Gastrocnemius medialis (tissue), 4 donors: ENCODE measurements around the gene APEH. TPM values are rescaled to one million over a fixed set of nuclear protein-coding genes. Genes with fewer than 3 reads are reported as not detected.

Experiments used
- ATAC-seq, 2 donors: fragments of 150-250 bp; one replicate each; pipeline ENCODE4 v1.9.1; 2016
- DNase-seq, 2 donors: peaks; one replicate each; pipeline ENCODE4 v3.0.0-alpha.2; 2019
- H3K27ac ChIP-seq, 4 donors: fragments of 200-600 bp; sonication (generic); 1 replicate in 1 of 4; 2 replicates in 3 of 4; pipeline ENCODE4 v1.5.1; 2016 to 2018; ENCODE audit warnings: mild to moderate bottlenecking in 2 of 4, moderate library complexity in 1 of 4
- H3K27me3 ChIP-seq, 3 donors: fragments of 200-600 bp; sonication (generic) in 2 of 3; 1 replicate in 1 of 3; 2 replicates in 2 of 3; pipeline versions ENCODE4 v1.5.1 to v1.6.0; 2016 to 2019; ENCODE audit warnings: mild to moderate bottlenecking in 1 of 3, moderate library complexity in 1 of 3
- H3K36me3 ChIP-seq, 2 donors: fragments of 200-600 bp; sonication (generic) in 1 of 2; one replicate each; pipeline ENCODE4 v1.5.1; 2017 to 2018
- H3K4me1 ChIP-seq, 2 donors: fragments of 200-600 bp; sonication (generic) in 1 of 2; one replicate each; pipeline ENCODE4 v1.5.1; 2016 to 2017; ENCODE audit warnings: mild to moderate bottlenecking in 2 of 2
- H3K4me3 ChIP-seq, 4 donors: fragments of 200-600 bp; sonication (generic) in 3 of 4; 1 replicate in 1 of 4; 2 replicates in 3 of 4; pipeline ENCODE4 v1.5.1; 2016 to 2019; ENCODE audit warnings: mild to moderate bottlenecking in 2 of 4
- H3K9me3 ChIP-seq, 3 donors: fragments of 200-600 bp; sonication (generic) in 2 of 3; 1 replicate in 1 of 3; 2 replicates in 2 of 3; pipeline ENCODE4 v1.5.1; 2016 to 2019
- POLR2A ChIP-seq, 2 donors: fragments of 450-650 bp; IDR thresholded peaks; one replicate each; pipeline ENCODE4 v1.6.1; 2017; ENCODE audit warnings: antibody characterized with exemption in 2 of 2, mild to moderate bottlenecking in 2 of 2, moderate library complexity in 2 of 2
- in situ Hi-C, 4 donors: fragments of 200-750 bp; cut with MboI; loops; one replicate each; pipeline versions ENCODE4 v1.15.0 to v1.8.0; 2017; ENCODE audit warnings: low sequenced_read_pairs in 4 of 4
- intact Hi-C: fragments of 100-400 bp; cut with DNase I; formaldehyde crosslinking; loops from one replicate; pipeline ENCODE4 v1.15.1; 2023; ENCODE audit warnings: low total_unique reads
- total RNA-seq, 4 donors: library from RNA; depleted of rRNA; stranded (reverse); fragments of >200 nt; gene quantifications; one replicate each; pipeline versions ENCODE4 v1.1.0 to v1.2.3, GENCODE V29; 2016
- TF ChIP-seq, protein P1 (sequence below), 5 experiments: fragments of 450-650 bp in 3 of 5; fragments of 200-600 bp in 2 of 5; sonication (generic) in 2 of 5; IDR thresholded peaks in 4 of 5; conservative IDR thresholded peaks in 1 of 5; 1 replicate in 4 of 5; 2 replicates in 1 of 5; pipeline ENCODE4 v1.5.1; 2016 to 2019; ENCODE audit warnings: antibody characterized with exemption in 5 of 5, mild to moderate bottlenecking in 3 of 5, moderate library complexity in 3 of 5

The APEH gene
- total RNA-seq, 4 donors from 2014 or later: 103 to 140 (median 108) TPM

DNA sequence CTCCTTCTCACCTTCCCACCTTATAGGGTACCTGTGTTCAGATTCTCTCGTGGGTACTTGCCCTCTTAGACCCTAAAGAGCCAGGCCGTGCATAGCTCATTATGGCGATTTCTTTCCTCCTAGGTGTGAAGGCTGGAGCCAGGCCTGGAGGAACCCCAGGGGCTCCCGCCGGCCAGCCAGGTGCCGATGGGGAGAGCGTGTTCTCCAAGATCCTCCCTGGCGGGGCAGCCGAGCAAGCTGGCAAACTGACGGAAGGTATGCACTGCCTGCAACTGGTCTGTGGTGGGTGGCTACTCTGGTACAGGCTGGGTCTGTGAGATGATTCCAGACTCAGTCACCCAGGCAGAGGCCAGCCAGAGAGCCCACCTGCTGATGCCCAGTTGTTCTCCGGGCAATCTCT lies 9.9 kb upstream of the APEH start:
- Histone ChIP-seq H3K9me3 (no peaks in the 10 kb centered on the region), H3K4me3 (no peak overlapping the region), H3K4me1 (no peaks in the 10 kb centered on the region), H3K36me3 (no peaks in the 10 kb centered on the region), H3K27ac (no peak overlapping the region), H3K27me3 (peaks cover 0 to 3% (median 0%) of the 10 kb centered on the region in 3 donors)
- TF ChIP-seq, protein P1, sequence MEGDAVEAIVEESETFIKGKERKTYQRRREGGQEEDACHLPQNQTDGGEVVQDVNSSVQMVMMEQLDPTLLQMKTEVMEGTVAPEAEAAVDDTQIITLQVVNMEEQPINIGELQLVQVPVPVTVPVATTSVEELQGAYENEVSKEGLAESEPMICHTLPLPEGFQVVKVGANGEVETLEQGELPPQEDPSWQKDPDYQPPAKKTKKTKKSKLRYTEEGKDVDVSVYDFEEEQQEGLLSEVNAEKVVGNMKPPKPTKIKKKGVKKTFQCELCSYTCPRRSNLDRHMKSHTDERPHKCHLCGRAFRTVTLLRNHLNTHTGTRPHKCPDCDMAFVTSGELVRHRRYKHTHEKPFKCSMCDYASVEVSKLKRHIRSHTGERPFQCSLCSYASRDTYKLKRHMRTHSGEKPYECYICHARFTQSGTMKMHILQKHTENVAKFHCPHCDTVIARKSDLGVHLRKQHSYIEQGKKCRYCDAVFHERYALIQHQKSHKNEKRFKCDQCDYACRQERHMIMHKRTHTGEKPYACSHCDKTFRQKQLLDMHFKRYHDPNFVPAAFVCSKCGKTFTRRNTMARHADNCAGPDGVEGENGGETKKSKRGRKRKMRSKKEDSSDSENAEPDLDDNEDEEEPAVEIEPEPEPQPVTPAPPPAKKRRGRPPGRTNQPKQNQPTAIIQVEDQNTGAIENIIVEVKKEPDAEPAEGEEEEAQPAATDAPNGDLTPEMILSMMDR (IDR thresholded peaks at IDR 0.05 in 4 of 5, conservative IDR thresholded peaks at IDR 0.05 in 1 of 5): no peak
- TF ChIP-seq POLR2A (IDR thresholded peaks at IDR 0.05): no peak
- no peak for DNase-seq
- ATAC-seq: no peak
- in situ Hi-C loops: no loop called here
- intact Hi-C loops: no loop called here

- H3K27me3 ChIP-seq: peaks cover 0 to 3% (median 0%) of the 10 kb centered on the region in 3 donors
These were observed 8.2 kb upstream of the APEH start for GRCh38 chr3:49665822-49666519.

GRCh38 chr3:49666592-49666991 lies 7.6 kb upstream of the APEH start:
- H3K4me3 ChIP-seq: no peak overlapping the region
- H3K4me1 ChIP-seq: no peaks in the 10 kb centered on the region
- TF ChIP-seq POLR2A (IDR thresholded peaks at IDR 0.05): no peak
- TF ChIP-seq, protein P1 (IDR thresholded peaks at IDR 0.05 in 4 of 5, conservative IDR thresholded peaks at IDR 0.05 in 1 of 5): no peak
- H3K9me3 ChIP-seq: no peaks in the 10 kb centered on the region
- H3K27ac ChIP-seq: no peak overlapping the region
- DNase-seq (no peak), ATAC-seq (no peak)
- H3K36me3 ChIP-seq: no peaks in the 10 kb centered on the region
- intact Hi-C loops (no loop called here), in situ Hi-C loops (no loop called here)
- peaks cover 0 to 3% (median 0%) of the 10 kb centered on the region in 3 donors for H3K27me3 ChIP-seq

More at GRCh38 chr3:49665822-49666519, 8.2 kb upstream of the APEH start:
- DNase-seq: no peak
- H3K27ac ChIP-seq: no peak overlapping the region
- H3K36me3 ChIP-seq: no peaks in the 10 kb centered on the region
- intact Hi-C loops: no loop called here
- ATAC-seq: no peak
- no peak overlapping the region for H3K4me3 ChIP-seq
- H3K4me1 ChIP-seq: no peaks in the 10 kb centered on the region
- no peak for TF ChIP-seq POLR2A (IDR thresholded peaks at IDR 0.05)
- TF ChIP-seq, protein P1 (IDR thresholded peaks at IDR 0.05 in 4 of 5, conservative IDR thresholded peaks at IDR 0.05 in 1 of 5): no peak
- no peaks in the 10 kb centered on the region for H3K9me3 ChIP-seq
- in situ Hi-C loops: no loop called here

- Histone ChIP-seq H3K4me1 (no peaks in the 10 kb centered on the region), H3K27me3 (peaks cover 0 to 3% (median 0%) of the 10 kb centered on the region in 3 donors), H3K36me3 (no peaks in the 10 kb centered on the region), H3K9me3 (no peaks in the 10 kb centered on the region), H3K27ac (no peak overlapping the region), H3K4me3 (no peak overlapping the region)
- ATAC-seq (no peak), DNase-seq (no peak)
- in situ Hi-C loops: no loop called here
- no peak for TF ChIP-seq POLR2A (IDR thresholded peaks at IDR 0.05)
- TF ChIP-seq, protein P1 (IDR thresholded peaks at IDR 0.05 in 4 of 5, conservative IDR thresholded peaks at IDR 0.05 in 1 of 5): no peak
- intact Hi-C loops: no loop called here
These were observed 6.3 kb upstream of the APEH start for GRCh38 chr3:49667701-49668413.
